Smooth muscle cell (in vitro differentiated cells): ENCODE measurements around the gene OR5L2. TPM values are rescaled to one million over a fixed set of nuclear protein-coding genes. Genes with fewer than 3 reads are reported as not detected.
"Not testable (repeated sequence)": the region's sequence is repeated elsewhere in the genome, so short reads cannot be mapped to it uniquely, and the experiment has no call there.

Experiments
- DNase-seq: peaks from one replicate; lab custom pipeline; 2025; ENCODE audit not compliant: unreplicated experiment; lab: John Stamatoyannopoulos, UW
- H2AFZ ChIP-seq: fragments of 200-600 bp; sonication (generic); 2 replicates; pipeline ENCODE4 v1.6.0; 2016; ENCODE audit warnings: antibody characterized with exemption, low read depth, mild to moderate bottlenecking
- H3F3A ChIP-seq: fragments of 200-600 bp; sonication (generic); 2 replicates; pipeline ENCODE4 v1.6.0; 2017; ENCODE audit warnings: antibody characterized with exemption, low read depth
- H3K27ac ChIP-seq: fragments of 200-600 bp; sonication (generic); 2 replicates; pipeline ENCODE4 v1.5.1; 2016; ENCODE audit warnings: low read depth, mild to moderate bottlenecking
- H3K27me3 ChIP-seq: fragments of 200-600 bp; sonication (generic); 2 replicates; pipeline ENCODE4 v1.6.1; 2016; ENCODE audit warnings: low read depth, mild to moderate bottlenecking
- H3K36me3 ChIP-seq: fragments of 200-600 bp; sonication (generic); 2 replicates; pipeline ENCODE4 v1.5.1; 2016; ENCODE audit warnings: low read depth
- H3K4me1 ChIP-seq: fragments of 200-600 bp; sonication (generic); 2 replicates; pipeline ENCODE4 v1.5.1; 2016; ENCODE audit warnings: low read depth
- H3K4me2 ChIP-seq: fragments of 200-600 bp; sonication (generic); 2 replicates; pipeline ENCODE4 v1.6.0; 2016; ENCODE audit warnings: mild to moderate bottlenecking
- H3K4me3 ChIP-seq: fragments of 200-600 bp; sonication (generic); 2 replicates; pipeline ENCODE4 v1.5.1; 2016; ENCODE audit warnings: mild to moderate bottlenecking
- H3K79me2 ChIP-seq: fragments of 200-600 bp; sonication (generic); 2 replicates; pipeline ENCODE4 v1.6.0; 2016; ENCODE audit warnings: low read depth, mild to moderate bottlenecking
- H3K9ac ChIP-seq: fragments of 200-600 bp; sonication (generic); 2 replicates; pipeline ENCODE4 v1.6.0; 2016; ENCODE audit warnings: low read depth
- H3K9me3 ChIP-seq: fragments of 200-600 bp; sonication (generic); replicated peaks from 2 replicates; pipeline ENCODE4 v1.5.1; 2016; ENCODE audit warnings: low read depth
- H4K20me1 ChIP-seq: fragments of 200-600 bp; sonication (generic); 2 replicates; pipeline ENCODE4 v1.6.0; 2016; ENCODE audit warnings: low read depth
- WGBS: methylation state at CpG from one replicate; pipeline ENCODE4 v1.1.7; 2016; ENCODE audit warnings: low lambda C conversion rate; 5-methylcytosine and 5-hydroxymethylcytosine counted together
- polyA plus RNA-seq: library from polyadenylated mRNA; unstranded; fragments of >200 nt; fragmentation: Nextera tagmentation; extraction: Ambion mirVana; gene quantifications from 2 replicates; pipeline ENCODE4 v1.2.1, GENCODE V29; 2016
- small RNA-seq: library from RNA; depleted of rRNA; stranded (forward); fragments of <200 nt; gene quantifications from one replicate; pipeline ENCODE3, GENCODE V24; 2014
- total RNA-seq: library from RNA; depleted of rRNA; stranded (reverse); fragments of >200 nt; gene quantifications from 2 replicates; pipeline ENCODE4 v1.2.3, GENCODE V29; 2014

Gene OR5L2
- total and polyA plus RNA-seq, 2 experiments from 2014 or later: not detected

- not testable (repeated sequence) for H3K4me3 ChIP-seq, H2AFZ ChIP-seq, H4K20me1 ChIP-seq, H3K4me2 ChIP-seq, H3K27me3 ChIP-seq, DNase-seq, H3K36me3 ChIP-seq, H3K9me3 ChIP-seq, H3K4me1 ChIP-seq, H3K27ac ChIP-seq, H3K9ac ChIP-seq, H3K79me2 ChIP-seq, H3F3A ChIP-seq
- WGBS: 93% methylated on average over 29 of the region's 34 CpGs
Observed at GRCh38 chr11:55873146-55873545, 46.1 kb downstream of the OR5L2 start.

Small RNA genes lying within 50 kb of the gene (small RNA-seq; reads per million reads assigned to genes)
- not detected for gene AC036111.3

Other genes with a start within 250 kb of the OR5L2 start
- not detected in 2 replicates for gene OR4C11, start 219.6 kb upstream of the OR5L2 start, total RNA-seq
- gene OR4C11, start 219.6 kb upstream of the OR5L2 start, polyA plus RNA-seq: not detected in 2 replicates
- not detected in 2 replicates for gene OR4P4, start 192.1 kb upstream of the OR5L2 start, total RNA-seq
- not detected in 2 replicates for gene OR4P4, start 192.1 kb upstream of the OR5L2 start, polyA plus RNA-seq
- not detected in 2 replicates for gene OR4S2, start 178.9 kb upstream of the OR5L2 start, total RNA-seq
- gene OR4S2, start 178.9 kb upstream of the OR5L2 start, polyA plus RNA-seq: not detected in 2 replicates
- gene OR4C6, start 165.0 kb upstream of the OR5L2 start, total RNA-seq: not detected in 2 replicates
- not detected in 2 replicates for gene OR4C6, start 165.0 kb upstream of the OR5L2 start, polyA plus RNA-seq
- not detected in 2 replicates for gene OR5D13, start 53.8 kb upstream of the OR5L2 start, total RNA-seq
- not detected in 2 replicates for gene OR5D13, start 53.8 kb upstream of the OR5L2 start, polyA plus RNA-seq
- gene OR5D14, start 31.7 kb upstream of the OR5L2 start, total RNA-seq: not detected in 2 replicates
- gene OR5D14, start 31.7 kb upstream of the OR5L2 start, polyA plus RNA-seq: not detected in 2 replicates
- not detected in 2 replicates for gene OR5L1, start 15.9 kb upstream of the OR5L2 start, total RNA-seq
- not detected in 2 replicates for gene OR5L1, start 15.9 kb upstream of the OR5L2 start, polyA plus RNA-seq
- not detected in 2 replicates for gene OR5D18, start 7.6 kb upstream of the OR5L2 start, total RNA-seq
- not detected in 2 replicates for gene OR5D18, start 7.6 kb upstream of the OR5L2 start, polyA plus RNA-seq
- gene OR5D16, start 11.5 kb downstream of the OR5L2 start, total RNA-seq: not detected in 2 replicates
- gene OR5D16, start 11.5 kb downstream of the OR5L2 start, polyA plus RNA-seq: not detected in 2 replicates
- not detected in 2 replicates for gene TRIM51, start 56.1 kb downstream of the OR5L2 start, total RNA-seq
- gene TRIM51, start 56.1 kb downstream of the OR5L2 start, polyA plus RNA-seq: not detected in 2 replicates
- gene OR5W2, start 87.4 kb downstream of the OR5L2 start, total RNA-seq: not detected in 2 replicates
- not detected in 2 replicates for gene OR5W2, start 87.4 kb downstream of the OR5L2 start, polyA plus RNA-seq
- not detected in 2 replicates for gene OR5I1, start 109.2 kb downstream of the OR5L2 start, total RNA-seq
- gene OR5I1, start 109.2 kb downstream of the OR5L2 start, polyA plus RNA-seq: not detected in 2 replicates
- gene OR10AG1, start 142.7 kb downstream of the OR5L2 start, total RNA-seq: not detected in 2 replicates
- not detected in 2 replicates for gene OR10AG1, start 142.7 kb downstream of the OR5L2 start, polyA plus RNA-seq
- not detected in 2 replicates for gene OR5F1, start 167.4 kb downstream of the OR5L2 start, total RNA-seq
- not detected in 2 replicates for gene OR5F1, start 167.4 kb downstream of the OR5L2 start, polyA plus RNA-seq
- gene OR5AS1, start 200.4 kb downstream of the OR5L2 start, total RNA-seq: not detected in 2 replicates
- gene OR5AS1, start 200.4 kb downstream of the OR5L2 start, polyA plus RNA-seq: not detected in 2 replicates